ENCODE measurements around the gene PRR30.
A peak's percentile ranks its signal among the peaks of the same experiment; 100 is the strongest.
"Not testable (repeated sequence)": the region's sequence is repeated elsewhere in the genome, so short reads cannot be mapped to it uniquely, and the experiment has no call there.

Gene PRR30

GRCh38 chr2:27122791-27123190 is 16.4 kb downstream of the PRR30 start:
- TF ChIP-seq CTCF (IDR thresholded peaks at IDR 0.05; ENCODE audit: extremely low read depth, insufficient read depth, missing control alignments): no peak
- in situ Hi-C loops (cut with MboI; ENCODE audit: low pct_unique_long_range_greater_than_20kb, low sequenced_read_pairs, unreplicated experiment): no loop called here
- no peak for DNase-seq (ENCODE audit: low spot score)

- DNase-seq (ENCODE audit: low spot score): no peak
- TF ChIP-seq CTCF (IDR thresholded peaks at IDR 0.05; ENCODE audit: extremely low read depth, insufficient read depth, missing control alignments): no peak
- in situ Hi-C loops (cut with MboI; ENCODE audit: low pct_unique_long_range_greater_than_20kb, low sequenced_read_pairs, unreplicated experiment): no loop called here
Measured at GRCh38 chr2:27121906-27122305, 17.3 kb downstream of the PRR30 start.

GRCh38 chr2:27119330-27119670 is 19.9 kb downstream of the PRR30 start:
- DNase-seq (ENCODE audit: low spot score); in situ Hi-C loops (cut with MboI; ENCODE audit: low pct_unique_long_range_greater_than_20kb, low sequenced_read_pairs, unreplicated experiment): not testable (repeated sequence)

- in situ Hi-C loops (cut with MboI; ENCODE audit: low pct_unique_long_range_greater_than_20kb, low sequenced_read_pairs, unreplicated experiment): no loop called here
- DNase-seq (ENCODE audit: low spot score): peak; percentile 54
- TF ChIP-seq CTCF (IDR thresholded peaks at IDR 0.05; ENCODE audit: extremely low read depth, insufficient read depth, missing control alignments): no peak
Measured at GRCh38 chr2:27118525-27119329, 20.5 kb downstream of the PRR30 start, which contains the start of gene CGREF1. TSS of gene CGREF1 (minus strand) at chr2:27119128. CDS start at chr2:27104366, 14,762 bp downstream.

- TF ChIP-seq CTCF (IDR thresholded peaks at IDR 0.05; ENCODE audit: extremely low read depth, insufficient read depth, missing control alignments): no peak
- DNase-seq (ENCODE audit: low spot score): no peak
- in situ Hi-C loops (cut with MboI; ENCODE audit: low pct_unique_long_range_greater_than_20kb, low sequenced_read_pairs, unreplicated experiment): no loop called here
Measured at GRCh38 chr2:27117995-27118524, 21.1 kb downstream of the PRR30 start.

- no peak for TF ChIP-seq CTCF (IDR thresholded peaks at IDR 0.05; ENCODE audit: extremely low read depth, insufficient read depth, missing control alignments)
- DNase-seq (ENCODE audit: low spot score): no peak
- in situ Hi-C loops (cut with MboI; ENCODE audit: low pct_unique_long_range_greater_than_20kb, low sequenced_read_pairs, unreplicated experiment): no loop called here
Measured at GRCh38 chr2:27115519-27115918, 23.7 kb downstream of the PRR30 start.

- in situ Hi-C loops (cut with MboI; ENCODE audit: low pct_unique_long_range_greater_than_20kb, low sequenced_read_pairs, unreplicated experiment); DNase-seq (ENCODE audit: low spot score): not testable (repeated sequence)
Measured at GRCh38 chr2:27111392-27112078, 27.7 kb downstream of the PRR30 start.

GRCh38 chr2:27110603-27111352 is 28.4 kb downstream of the PRR30 start:
- DNase-seq (ENCODE audit: low spot score); in situ Hi-C loops (cut with MboI; ENCODE audit: low pct_unique_long_range_greater_than_20kb, low sequenced_read_pairs, unreplicated experiment): not testable (repeated sequence)

All from GM13977 (cell line).